Esophagus muscularis mucosa (tissue), 4 donors: ENCODE data around the gene HINT3.

Experiments used
- CTCF ChIP-seq, 3 experiments: fragments of 200-600 bp in 2 of 3; fragments of 450-650 bp in 1 of 3; sonication (generic) in 2 of 3; IDR thresholded peaks; one replicate each; pipeline ENCODE4 v1.5.1; 2017 to 2019; ENCODE audit warnings: antibody characterized with exemption in 3 of 3, mild to moderate bottlenecking in 2 of 3, moderate library complexity in 1 of 3
- EP300 ChIP-seq: sonication (generic); formaldehyde crosslinking; IDR thresholded peaks from one replicate; pipeline ENCODE4 v1.6.1; 2017; ENCODE audit warnings: antibody characterized with exemption
- POLR2A ChIP-seq: fragments of 450-650 bp; IDR thresholded peaks from one replicate; pipeline ENCODE4 v1.6.1; 2017; ENCODE audit warnings: antibody characterized with exemption, moderate library complexity, mild to moderate bottlenecking, low read depth
- POLR2AphosphoS5 ChIP-seq, 2 donors: sonication (generic); formaldehyde crosslinking; IDR thresholded peaks; one replicate each; pipeline ENCODE4 v1.6.1; 2017; ENCODE audit warnings: antibody characterized with exemption in 2 of 2

- TF ChIP-seq CTCF (IDR thresholded peaks at IDR 0.05) (no peak), EP300 (no peak), POLR2A (no peak), POLR2AphosphoS5 (IDR thresholded peaks at IDR 0.05) (no peak)
Measured at GRCh38 chr6:125954735-125955339, 1.7 kb upstream of the HINT3 start.
